GM18873 (cell line): ENCODE results near the gene FABP1.

ENCODE experiments used
- ATAC-seq: cut with Tn5 transposase; IDR thresholded peaks from one replicate; pipeline ENCODE4 v1.9.1; 2021; ENCODE audit warnings: mild to moderate bottlenecking, moderate library complexity, moderate number of reproducible peaks; ENCODE audit not compliant: unreplicated experiment, low FRiP score

Gene FABP1

DNA sequence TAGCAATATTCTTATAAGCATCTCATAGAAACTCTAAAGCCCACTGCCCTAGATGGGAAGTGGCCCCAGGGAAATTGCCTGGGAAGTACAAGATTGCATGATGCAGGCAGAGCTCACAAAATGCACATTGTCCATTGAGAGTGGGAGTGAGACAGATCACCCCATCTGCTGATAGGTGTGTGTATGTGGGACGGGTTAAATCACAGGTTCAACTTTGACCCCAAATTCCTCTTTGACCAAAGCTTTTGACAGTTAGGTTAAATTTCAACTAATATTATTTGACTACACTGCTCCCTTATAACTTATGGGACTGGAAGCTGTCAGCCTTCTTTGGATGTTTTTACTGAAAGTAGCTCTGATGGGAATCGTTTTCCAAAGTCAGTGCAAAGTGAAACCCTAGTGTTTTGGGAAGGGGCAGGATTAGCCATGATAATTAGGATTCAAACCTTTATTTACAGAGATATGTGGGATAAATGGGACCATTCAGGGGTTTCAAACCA is 11.4 kb upstream of the FABP1 start:
- ATAC-seq = no peak

DNA sequence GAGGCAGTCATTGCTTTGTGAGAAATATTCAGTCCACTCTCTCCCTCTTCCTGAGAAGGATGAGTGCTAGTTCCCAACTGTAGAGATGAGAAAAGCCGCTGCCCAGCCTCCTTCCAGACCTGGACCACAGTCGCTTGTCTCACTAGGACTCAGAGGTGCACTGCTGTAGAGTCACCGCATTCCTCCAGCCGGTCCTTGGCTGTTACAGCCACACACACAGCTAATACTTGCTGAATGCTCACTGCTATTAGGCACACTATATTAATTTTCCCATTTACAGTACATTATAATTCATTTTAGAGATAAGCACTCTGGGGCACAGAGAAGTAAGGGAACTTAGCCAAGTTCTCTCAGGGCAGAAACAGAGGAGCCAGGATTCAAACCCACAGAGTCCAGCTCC is 10.0 kb upstream of the FABP1 start:
- ATAC-seq = no peak

GRCh38 chr2:88136817-88137216 is 9.0 kb upstream of the FABP1 start:
- ATAC-seq = no peak

GRCh38 chr2:88133875-88134274 is 6.0 kb upstream of the FABP1 start:
- ATAC-seq = no peak

DNA sequence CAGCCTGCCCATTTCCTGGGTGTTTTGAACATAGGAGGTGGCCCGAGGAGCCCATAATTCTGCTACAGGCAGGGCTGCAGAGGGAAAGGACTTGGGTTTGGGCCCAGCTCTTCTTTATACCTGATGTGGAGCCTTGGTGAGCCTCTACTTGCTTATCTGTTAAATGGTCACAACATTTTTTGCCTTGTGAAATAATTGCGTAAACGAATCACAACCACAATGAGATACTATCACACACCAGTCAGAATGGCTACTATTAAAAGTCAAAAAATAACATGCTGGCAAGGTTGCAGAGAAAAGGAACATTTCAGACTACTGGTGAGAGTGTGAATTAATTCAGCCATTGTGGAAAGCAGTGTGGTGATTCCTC is 4.1 kb upstream of the FABP1 start:
- no peak for ATAC-seq

GRCh38 chr2:88131201-88131998 is 3.5 kb upstream of the FABP1 start:
- no peak for ATAC-seq

- ATAC-seq = no peak
Observed at GRCh38 chr2:88129313-88129959, 1.6 kb upstream of the FABP1 start.

DNA sequence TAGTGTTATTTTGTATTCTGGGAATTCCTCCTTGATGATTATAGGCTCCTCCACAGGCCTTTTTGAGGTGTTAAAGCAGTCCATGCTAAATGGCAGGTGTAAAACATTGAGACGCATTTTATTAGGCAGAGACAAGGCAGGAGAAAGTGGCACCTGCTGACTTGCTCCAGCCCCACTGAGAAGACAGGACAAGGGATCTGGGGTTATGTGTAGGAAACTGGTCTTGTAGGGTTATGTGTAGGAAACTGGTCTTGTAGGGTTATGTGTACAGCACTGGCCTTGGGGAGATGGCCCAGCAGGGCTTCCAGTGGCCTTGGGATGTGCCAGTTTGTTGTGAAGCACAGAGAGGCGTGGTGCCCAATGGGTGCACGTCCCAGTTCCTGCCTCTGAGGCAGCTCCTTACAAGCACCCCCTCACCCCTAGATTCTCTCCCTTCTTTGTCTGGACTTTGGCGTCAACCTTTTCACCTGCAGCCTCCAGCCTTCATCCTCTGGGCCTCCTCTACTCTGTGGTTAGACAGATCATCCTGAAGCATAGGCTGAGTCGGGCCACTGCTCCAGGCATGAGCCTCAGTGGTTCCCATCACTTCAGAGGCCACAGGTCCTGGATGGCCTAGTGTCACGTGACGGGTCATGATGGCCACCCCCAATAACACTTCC is 921 bp upstream of the FABP1 start:
- ATAC-seq = no peak

- ATAC-seq = no peak
Observed at GRCh38 chr2:88127638-88127887, 299 bp downstream of the FABP1 start.

GRCh38 chr2:88126772-88127637 is 857 bp downstream of the FABP1 start:
- ATAC-seq = no peak

- ATAC-seq = no peak
Observed at GRCh38 chr2:88125924-88126771, 1.7 kb downstream of the FABP1 start.

GRCh38 chr2:88125344-88125923 is 2.4 kb downstream of the FABP1 start:
- no peak for ATAC-seq

DNA sequence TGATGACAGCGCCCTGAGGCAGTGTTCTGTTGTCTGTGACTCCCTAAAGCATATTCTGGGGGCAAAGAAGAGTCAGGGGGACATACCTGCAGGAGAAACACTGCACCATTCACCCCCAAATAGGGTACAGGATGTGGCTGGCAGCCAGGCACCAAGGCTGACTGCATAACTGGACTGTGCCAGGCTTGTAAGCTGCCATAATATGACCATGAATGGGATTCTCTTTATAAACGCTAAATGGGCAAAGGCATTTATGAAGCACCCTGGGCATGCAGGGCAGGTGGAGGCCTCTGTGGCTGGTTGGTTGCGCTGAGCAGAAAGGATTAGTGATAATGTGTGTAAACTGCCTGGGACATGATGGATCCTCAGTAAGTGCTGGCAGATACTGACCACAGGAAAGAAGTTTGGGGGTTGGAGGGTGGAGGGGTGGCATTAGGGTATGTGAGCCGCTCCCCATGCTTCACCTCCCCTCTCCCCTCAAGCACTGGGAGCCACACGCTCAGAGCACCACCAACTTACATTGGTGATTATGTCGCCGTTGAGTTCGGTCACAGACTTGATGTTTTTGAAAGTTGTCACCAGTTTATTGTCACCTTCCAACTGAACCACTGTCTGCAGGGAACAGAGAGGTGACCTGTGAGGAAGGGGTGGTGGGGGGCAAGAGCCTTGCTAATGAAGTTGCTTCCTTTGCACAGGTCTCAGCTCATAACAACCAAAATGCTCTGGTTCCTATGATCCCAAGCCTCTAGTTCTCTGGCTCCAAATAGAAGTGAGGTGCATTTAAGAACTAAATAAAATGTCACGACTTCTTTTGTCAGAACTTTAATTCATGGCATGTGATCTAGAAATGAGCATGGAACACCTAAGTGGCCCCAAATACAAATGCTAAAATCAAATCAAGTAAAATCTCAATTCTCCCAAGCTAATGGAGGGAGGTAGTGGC is 3.6 kb downstream of the FABP1 start:
- no peak for ATAC-seq

DNA sequence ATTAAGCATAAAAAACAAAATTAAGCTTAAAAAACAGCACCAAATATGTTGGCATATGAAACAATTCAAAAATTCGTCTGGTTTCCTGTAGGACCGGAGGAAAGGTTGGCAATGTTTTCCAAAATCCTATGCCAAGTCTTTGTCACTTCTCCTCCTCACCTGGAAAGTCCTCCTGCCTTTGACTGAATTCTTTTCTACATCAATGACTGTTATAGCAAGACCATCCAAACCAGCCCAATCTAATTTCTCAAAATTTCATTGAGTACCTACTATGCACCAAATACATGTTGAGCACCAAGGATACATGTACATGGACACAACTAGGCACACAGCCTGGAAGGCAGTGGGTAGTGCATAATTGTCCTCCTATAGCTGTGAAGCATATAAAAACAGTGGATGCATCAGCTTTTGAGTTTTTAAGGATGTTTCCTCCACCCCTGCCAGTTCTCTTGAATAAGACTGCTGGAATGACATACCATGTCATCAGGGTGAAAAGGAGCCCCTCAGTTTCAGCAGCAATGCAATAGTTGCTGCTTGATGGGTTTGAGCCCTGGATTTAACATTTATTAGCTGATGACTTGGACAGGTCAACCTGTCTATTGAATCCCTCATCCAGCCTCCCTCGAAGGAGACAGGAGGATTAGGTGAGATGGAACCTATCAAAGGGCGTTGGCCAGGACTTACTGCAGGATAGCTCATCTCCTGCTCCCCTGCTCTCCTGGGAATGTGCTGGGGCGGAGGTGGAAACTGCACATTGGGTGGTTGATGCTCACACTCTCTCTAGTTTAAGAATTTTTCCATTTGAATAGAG is 4.5 kb downstream of the FABP1 start:
- no peak for ATAC-seq

- ATAC-seq = no peak
Observed at GRCh38 chr2:88122141-88122884, 5.5 kb downstream of the FABP1 start.

DNA sequence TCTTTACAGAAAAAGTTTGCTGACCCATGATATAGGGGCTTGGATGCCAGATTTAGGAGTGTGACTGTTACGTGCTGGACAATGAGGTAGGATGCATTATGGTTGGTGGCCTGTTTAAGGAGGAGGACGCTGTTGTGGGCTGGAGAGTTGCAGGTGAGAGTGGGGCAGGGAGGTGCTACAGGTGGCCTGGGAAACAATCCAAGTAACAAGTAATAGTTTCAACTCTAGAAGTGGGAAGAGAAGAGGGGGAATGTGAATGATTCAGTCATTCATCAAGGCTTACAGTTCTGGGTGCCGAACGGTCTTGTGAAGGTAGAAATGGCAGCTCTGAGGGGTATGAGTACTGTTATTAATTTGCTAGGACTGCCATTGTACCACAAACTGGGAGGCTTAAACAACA is 6.2 kb downstream of the FABP1 start:
- no peak for ATAC-seq

DNA sequence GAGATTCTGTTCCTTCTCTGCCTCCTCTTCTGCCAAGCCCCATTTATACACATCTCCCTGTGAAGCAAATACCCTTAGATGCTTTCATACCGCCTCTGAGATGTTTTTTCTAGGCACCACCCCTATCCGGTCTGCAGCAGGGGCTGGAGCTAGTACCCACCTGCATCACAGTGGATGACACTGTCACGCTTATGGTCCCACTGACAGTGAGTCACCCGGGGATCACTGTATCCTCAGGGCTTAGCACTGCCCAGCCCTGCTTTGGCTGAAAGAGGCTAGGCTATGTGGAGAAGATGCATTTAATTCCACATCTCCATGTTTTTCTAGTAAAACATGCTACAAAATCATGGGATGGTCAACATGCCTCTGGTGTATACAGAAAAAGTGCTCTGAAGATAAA is 9.9 kb downstream of the FABP1 start:
- ATAC-seq = no peak
